K562 (cell line): ENCODE results near the gene WDR31. TPM values are rescaled to one million over a fixed set of nuclear protein-coding genes. Genes with fewer than 3 reads are reported as not detected.

ENCODE experiments used
- ATAC-seq: fragments of 200-7000 bp; cut with Tn5 transposase; 3 replicates; pipeline ENCODE4 v1.9.1; 2020; ENCODE audit warnings: moderate library complexity
- BruUV-seq: library from RNA; stranded (reverse); fragments of 400-500 nt; replicated peaks from 2 replicates; lab custom pipeline; 2021; lab: Mats Ljungman, UMichigan
- CTCF ChIA-PET: fragments of 300-600 bp; formaldehyde crosslinking; extraction: SDS; loops from one replicate; lab custom pipeline; 2021; ENCODE audit warnings: low intra/inter-chr PET ratio; lab: Yijun Ruan, JAX
- POLR2A ChIA-PET: fragments of 300-600, 350-650 bp; sonication (Branson Sonifier 250); formaldehyde crosslinking; extraction: SDS; loops from one replicate; lab custom pipeline; 2021; ENCODE audit warnings: antibody characterized with exemption, inconsistent platforms; lab: Yijun Ruan, JAX
- DNase-seq, 4 experiments: peaks; one replicate each; pipeline versions ENCODE4 v3.0.0 to v3.0.0-alpha.2; 2011 to 2018; ENCODE audit warnings: low spot score in 3 of 4, mixed read lengths in 3 of 4; ENCODE audit errors: extremely low read depth in 1 of 4
- FAIRE-seq: peaks from 2 replicates; lab custom pipeline; 2011; peaks lifted over from hg19 to GRCh38; lab: Jason Lieb, UNC
- H2AFZ ChIP-seq: 2 replicates; pipeline ENCODE4 v1.6.0; 2011; ENCODE audit warnings: low read depth, low read length, control low read depth, inconsistent platforms
- H3K27ac ChIP-seq: fragments of 200-600 bp; 3 replicates; pipeline ENCODE4 v1.8.0; 2011; ENCODE audit warnings: low read depth, mild to moderate bottlenecking, control low read depth, inconsistent platforms, low read length, moderate library complexity, mixed read lengths; ENCODE audit errors: extremely low read depth
- H3K27me3 ChIP-seq, 2 experiments: fragments of 300-600 bp in 1 of 2; 2 replicates in 1 of 2; 3 replicates in 1 of 2; pipeline versions ENCODE4 v1.6.0 to v1.8.0; 2011; ENCODE audit warnings: inconsistent platforms in 2 of 2, low read length in 2 of 2, mild to moderate bottlenecking in 1 of 2, mixed read lengths in 1 of 2, moderate library complexity in 1 of 2; ENCODE audit not compliant: control insufficient read depth in 2 of 2, insufficient read depth in 2 of 2
- H3K36me3 ChIP-seq: fragments of 300-600 bp; 3 replicates; pipeline ENCODE4 v1.8.0; 2011; ENCODE audit warnings: mild to moderate bottlenecking, low read length, inconsistent platforms; ENCODE audit not compliant: control insufficient read depth, insufficient read depth
- H3K4me1 ChIP-seq, 2 experiments: fragments of 200-600 bp in 1 of 2; replicated peaks in 1 of 2; 2 replicates in 1 of 2; 3 replicates in 1 of 2; pipeline versions ENCODE4 v1.5.1 to v1.8.0; 2011; ENCODE audit warnings: inconsistent platforms in 2 of 2, low read length in 2 of 2, mild to moderate bottlenecking in 1 of 2, mixed read lengths in 1 of 2, moderate library complexity in 1 of 2; ENCODE audit not compliant: control insufficient read depth in 2 of 2, insufficient read depth in 2 of 2
- H3K4me2 ChIP-seq: 2 replicates; pipeline ENCODE4 v1.6.1; 2011; ENCODE audit warnings: low read length, control low read depth, inconsistent platforms, mixed read lengths; ENCODE audit not compliant: insufficient read depth
- H3K4me3 ChIP-seq: fragments of 200-600 bp; sonication (generic), shearing (Covaris generic); 2 replicates; pipeline ENCODE4 v1.5.1; 2016; ENCODE audit warnings: control low read depth, inconsistent platforms
- H3K79me2 ChIP-seq: fragments of 200-600 bp; 3 replicates; pipeline ENCODE4 v1.8.0; 2011; ENCODE audit warnings: low read length, inconsistent platforms; ENCODE audit not compliant: control insufficient read depth, insufficient read depth
- H3K9ac ChIP-seq, 2 experiments: 2 replicates each; pipeline versions ENCODE4 v1.6.0 to v1.6.1; 2011; ENCODE audit warnings: low read depth in 2 of 2, low read length in 2 of 2, control low read depth in 1 of 2, inconsistent platforms in 1 of 2, mild to moderate bottlenecking in 1 of 2, mixed read lengths in 1 of 2; ENCODE audit not compliant: insufficient read depth in 1 of 2
- H3K9me1 ChIP-seq: one replicate; pipeline ENCODE4 v1.6.0; 2011; ENCODE audit warnings: inconsistent platforms, mild to moderate bottlenecking, low read length, moderate library complexity; ENCODE audit not compliant: control insufficient read depth, insufficient read depth
- H3K9me3 ChIP-seq: replicated peaks from 2 replicates; pipeline ENCODE4 v1.5.1; 2011; ENCODE audit warnings: low read depth, low read length, inconsistent platforms; ENCODE audit not compliant: control insufficient read depth, insufficient read depth
- H4K20me1 ChIP-seq: replicated peaks from 2 replicates; pipeline ENCODE4 v1.6.1; 2011; ENCODE audit warnings: low read length, inconsistent platforms, mixed read lengths; ENCODE audit not compliant: control insufficient read depth, insufficient read depth
- NR2C2 ChIP-seq, 2 experiments: fragments of 200-800 bp in 1 of 2; sonication (Bioruptor generic) in 1 of 2; sonication (generic) in 1 of 2; formaldehyde crosslinking in 1 of 2; IDR thresholded peaks; 2 replicates each; pipeline versions ENCODE4 v1.6.1 to v1.8.0; 2016 to 2022; ENCODE audit warnings: mild to moderate bottlenecking in 1 of 2, missing compliant biosample characterization in 1 of 2, missing genetic modification characterization in 1 of 2, missing genetic modification reagents in 1 of 2
- RBM25 ChIP-seq: fragments of 200-400 bp; formaldehyde crosslinking; IDR thresholded peaks from 2 replicates; pipeline ENCODE4 v1.6.1; 2018; ENCODE audit warnings: low read length, low read depth, moderate library complexity; ENCODE audit not compliant: severe bottlenecking
- SMARCA4 ChIP-seq: fragments of 450-650 bp; IDR thresholded peaks from 2 replicates; pipeline ENCODE4 v1.6.1; 2016
- ZNF121 ChIP-seq: sonication (generic); formaldehyde crosslinking; conservative IDR thresholded peaks from 2 replicates; pipeline ENCODE4 v1.8.0; 2022; ENCODE audit warnings: missing genetic modification reagents
- WGBS: fragments of 100-300 bp; shearing (Covaris generic); methylation state at CpG from one replicate; pipeline ENCODE4 v1.1.6; 2016; ENCODE audit warnings: low coverage, mixed read lengths; ENCODE audit not compliant: insufficient coverage; ENCODE audit errors: missing lambda C conversion rate; 5-methylcytosine and 5-hydroxymethylcytosine counted together
- in situ Hi-C: fragments of 300-500 bp; cut with MboI; formaldehyde crosslinking; loops from 4 replicates; pipeline ENCODE4 v1.15.0; 2018; ENCODE audit warnings: inconsistent platforms, mixed read lengths
- intact Hi-C: fragments of 100-400 bp; cut with micrococcal nuclease; formaldehyde crosslinking; loops from 2 replicates; pipeline ENCODE4 v1.14.2; 2022
- polyA plus RNA-seq, 8 experiments: library from polyadenylated mRNA; depleted of rRNA in 4 of 8; stranded (reverse) in 5 of 8; unstranded in 3 of 8; fragments of >200 nt; fragmentation: Nextera tagmentation in 2 of 8; fragmentation: Illumina TruSeq in 1 of 8; extraction: Ambion mirVana in 2 of 8; extraction: Trizol in 1 of 8; gene quantifications; 2 replicates each; pipeline versions ENCODE4 v1.2.1 to v1.2.3, GENCODE V29; 2011 to 2014; ENCODE audit warnings: inconsistent platforms in 1 of 8, missing spikeins in 1 of 8
- total RNA-seq, 7 experiments: library from RNA; depleted of rRNA in 6 of 7; stranded (reverse); fragments of >200 nt in 6 of 7; fragmentation: Illumina TruSeq in 2 of 7; extraction: Trizol in 2 of 7; gene quantifications; 2 replicates each; pipeline versions ENCODE4 v1.2.1 to v1.2.3, GENCODE V29; 2011 to 2021; ENCODE audit warnings: low replicate concordance in 1 of 7
- TF ChIP-seq, protein P1 (sequence below): fragments of 200-600 bp; sonication (generic); IDR thresholded peaks from one replicate; pipeline ENCODE4 v1.6.1; 2012; ENCODE audit warnings: mild to moderate bottlenecking, low read depth, low read length, inconsistent platforms

The WDR31 gene
- total and polyA plus RNA-seq, 9 of the 15 experiments (the other 6 are each of a cell fraction or from before 2014, with no cell fraction given): 0.35 to 1.8 (median 0.95) TPM

DNA sequence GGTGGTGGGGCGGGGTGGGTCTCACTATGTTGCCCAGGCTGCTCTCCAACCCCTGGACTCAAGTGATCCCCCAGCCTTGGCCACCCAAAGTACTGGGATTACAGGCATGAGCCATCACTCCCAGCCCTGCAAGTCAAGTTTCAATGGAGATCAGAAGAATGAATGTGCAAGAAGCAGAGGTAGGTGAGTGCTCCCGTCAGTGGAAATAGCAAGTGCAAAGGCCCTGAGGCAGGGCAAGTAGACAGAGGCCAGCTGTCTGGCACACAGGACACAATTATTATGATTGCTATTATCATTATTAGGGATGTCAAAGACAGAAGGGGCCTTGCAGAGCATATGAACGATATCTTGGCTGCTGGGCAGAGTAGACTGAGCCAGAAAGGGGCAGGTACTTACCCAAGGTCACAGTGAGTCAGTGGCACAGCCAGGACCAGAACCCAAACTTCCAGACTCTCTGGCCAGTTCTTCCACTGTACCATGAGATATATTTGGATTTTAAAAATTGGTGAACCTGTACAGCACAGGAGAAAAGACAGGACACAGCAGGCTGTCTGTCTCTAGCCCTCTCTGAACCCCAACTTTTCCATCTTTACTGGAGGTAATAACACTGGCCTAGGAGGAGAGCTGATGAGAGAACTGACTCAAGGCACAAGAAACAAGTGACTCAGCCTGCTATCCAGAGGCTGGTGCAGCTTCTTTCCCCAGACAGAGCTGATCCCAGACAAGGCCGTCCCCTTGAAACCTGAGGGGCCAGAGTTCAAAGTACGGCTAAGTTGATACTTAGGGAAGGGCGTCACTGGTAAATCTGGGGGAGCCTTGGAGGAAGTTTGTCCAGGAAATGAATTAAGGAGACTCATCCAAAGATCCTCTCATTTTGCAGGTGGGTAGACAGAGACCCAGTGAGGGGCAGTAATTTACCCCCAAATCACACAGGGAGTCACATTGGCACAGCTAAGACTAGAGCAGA, 35.3 kb upstream of the WDR31 start:
- Histone ChIP-seq H3K27me3 (no peaks in the 10 kb centered on the region), H3K9me3 (no peaks in the 10 kb centered on the region), H4K20me1 (no peaks in the 10 kb centered on the region; the same call in none of the 2 replicates), H3K4me1 (peaks cover 20 to 26% of the 10 kb centered on the region in 2 experiments; a peak in 4 of 5 replicates), H3K79me2 (peaks cover 8% of the 10 kb centered on the region; the same call in 2 of the 3 replicates), H3K9ac (no peak overlapping the region; a peak in 1 of 4 replicates), H3K36me3 (peaks cover 28% of the 10 kb centered on the region), H3K27ac (no peak overlapping the region), H3K9me1 (no peaks in the 10 kb centered on the region), H2AFZ (no peak overlapping the region), H3K4me2 (peak overlapping the region; percentile 39), H3K4me3 (peak overlapping the region; percentile 87; the same call in 1 of the 2 replicates)
- in situ Hi-C loops: no loop called here
- WGBS: 70% methylated on average over 6 of the region's 6 CpGs
- ChIA-PET CTCF (no interaction called here), POLR2A (interaction anchor here (0.7 kb wide), 1 partner anchor 101 kb away, joined by 3 read pairs; no protein-coding TSS in a partner anchor)
- FAIRE-seq (no peak), DNase-seq (peak in 1 of 4 experiments; percentile 37), ATAC-seq (no peak)
- TF ChIP-seq RBM25 (peak; percentile 89), NR2C2 (CRISPR knock-in tag; IDR thresholded peaks at IDR 0.05) (no peak), NR2C2 (tag; IDR thresholded peaks at IDR 0.05) (peak; percentile 23; the same call in 1 of the 2 replicates), ZNF121 (CRISPR knock-in tag) (peak; percentile 53; the same call in 1 of the 2 replicates), SMARCA4 (no peak)
- TF ChIP-seq, protein P1, sequence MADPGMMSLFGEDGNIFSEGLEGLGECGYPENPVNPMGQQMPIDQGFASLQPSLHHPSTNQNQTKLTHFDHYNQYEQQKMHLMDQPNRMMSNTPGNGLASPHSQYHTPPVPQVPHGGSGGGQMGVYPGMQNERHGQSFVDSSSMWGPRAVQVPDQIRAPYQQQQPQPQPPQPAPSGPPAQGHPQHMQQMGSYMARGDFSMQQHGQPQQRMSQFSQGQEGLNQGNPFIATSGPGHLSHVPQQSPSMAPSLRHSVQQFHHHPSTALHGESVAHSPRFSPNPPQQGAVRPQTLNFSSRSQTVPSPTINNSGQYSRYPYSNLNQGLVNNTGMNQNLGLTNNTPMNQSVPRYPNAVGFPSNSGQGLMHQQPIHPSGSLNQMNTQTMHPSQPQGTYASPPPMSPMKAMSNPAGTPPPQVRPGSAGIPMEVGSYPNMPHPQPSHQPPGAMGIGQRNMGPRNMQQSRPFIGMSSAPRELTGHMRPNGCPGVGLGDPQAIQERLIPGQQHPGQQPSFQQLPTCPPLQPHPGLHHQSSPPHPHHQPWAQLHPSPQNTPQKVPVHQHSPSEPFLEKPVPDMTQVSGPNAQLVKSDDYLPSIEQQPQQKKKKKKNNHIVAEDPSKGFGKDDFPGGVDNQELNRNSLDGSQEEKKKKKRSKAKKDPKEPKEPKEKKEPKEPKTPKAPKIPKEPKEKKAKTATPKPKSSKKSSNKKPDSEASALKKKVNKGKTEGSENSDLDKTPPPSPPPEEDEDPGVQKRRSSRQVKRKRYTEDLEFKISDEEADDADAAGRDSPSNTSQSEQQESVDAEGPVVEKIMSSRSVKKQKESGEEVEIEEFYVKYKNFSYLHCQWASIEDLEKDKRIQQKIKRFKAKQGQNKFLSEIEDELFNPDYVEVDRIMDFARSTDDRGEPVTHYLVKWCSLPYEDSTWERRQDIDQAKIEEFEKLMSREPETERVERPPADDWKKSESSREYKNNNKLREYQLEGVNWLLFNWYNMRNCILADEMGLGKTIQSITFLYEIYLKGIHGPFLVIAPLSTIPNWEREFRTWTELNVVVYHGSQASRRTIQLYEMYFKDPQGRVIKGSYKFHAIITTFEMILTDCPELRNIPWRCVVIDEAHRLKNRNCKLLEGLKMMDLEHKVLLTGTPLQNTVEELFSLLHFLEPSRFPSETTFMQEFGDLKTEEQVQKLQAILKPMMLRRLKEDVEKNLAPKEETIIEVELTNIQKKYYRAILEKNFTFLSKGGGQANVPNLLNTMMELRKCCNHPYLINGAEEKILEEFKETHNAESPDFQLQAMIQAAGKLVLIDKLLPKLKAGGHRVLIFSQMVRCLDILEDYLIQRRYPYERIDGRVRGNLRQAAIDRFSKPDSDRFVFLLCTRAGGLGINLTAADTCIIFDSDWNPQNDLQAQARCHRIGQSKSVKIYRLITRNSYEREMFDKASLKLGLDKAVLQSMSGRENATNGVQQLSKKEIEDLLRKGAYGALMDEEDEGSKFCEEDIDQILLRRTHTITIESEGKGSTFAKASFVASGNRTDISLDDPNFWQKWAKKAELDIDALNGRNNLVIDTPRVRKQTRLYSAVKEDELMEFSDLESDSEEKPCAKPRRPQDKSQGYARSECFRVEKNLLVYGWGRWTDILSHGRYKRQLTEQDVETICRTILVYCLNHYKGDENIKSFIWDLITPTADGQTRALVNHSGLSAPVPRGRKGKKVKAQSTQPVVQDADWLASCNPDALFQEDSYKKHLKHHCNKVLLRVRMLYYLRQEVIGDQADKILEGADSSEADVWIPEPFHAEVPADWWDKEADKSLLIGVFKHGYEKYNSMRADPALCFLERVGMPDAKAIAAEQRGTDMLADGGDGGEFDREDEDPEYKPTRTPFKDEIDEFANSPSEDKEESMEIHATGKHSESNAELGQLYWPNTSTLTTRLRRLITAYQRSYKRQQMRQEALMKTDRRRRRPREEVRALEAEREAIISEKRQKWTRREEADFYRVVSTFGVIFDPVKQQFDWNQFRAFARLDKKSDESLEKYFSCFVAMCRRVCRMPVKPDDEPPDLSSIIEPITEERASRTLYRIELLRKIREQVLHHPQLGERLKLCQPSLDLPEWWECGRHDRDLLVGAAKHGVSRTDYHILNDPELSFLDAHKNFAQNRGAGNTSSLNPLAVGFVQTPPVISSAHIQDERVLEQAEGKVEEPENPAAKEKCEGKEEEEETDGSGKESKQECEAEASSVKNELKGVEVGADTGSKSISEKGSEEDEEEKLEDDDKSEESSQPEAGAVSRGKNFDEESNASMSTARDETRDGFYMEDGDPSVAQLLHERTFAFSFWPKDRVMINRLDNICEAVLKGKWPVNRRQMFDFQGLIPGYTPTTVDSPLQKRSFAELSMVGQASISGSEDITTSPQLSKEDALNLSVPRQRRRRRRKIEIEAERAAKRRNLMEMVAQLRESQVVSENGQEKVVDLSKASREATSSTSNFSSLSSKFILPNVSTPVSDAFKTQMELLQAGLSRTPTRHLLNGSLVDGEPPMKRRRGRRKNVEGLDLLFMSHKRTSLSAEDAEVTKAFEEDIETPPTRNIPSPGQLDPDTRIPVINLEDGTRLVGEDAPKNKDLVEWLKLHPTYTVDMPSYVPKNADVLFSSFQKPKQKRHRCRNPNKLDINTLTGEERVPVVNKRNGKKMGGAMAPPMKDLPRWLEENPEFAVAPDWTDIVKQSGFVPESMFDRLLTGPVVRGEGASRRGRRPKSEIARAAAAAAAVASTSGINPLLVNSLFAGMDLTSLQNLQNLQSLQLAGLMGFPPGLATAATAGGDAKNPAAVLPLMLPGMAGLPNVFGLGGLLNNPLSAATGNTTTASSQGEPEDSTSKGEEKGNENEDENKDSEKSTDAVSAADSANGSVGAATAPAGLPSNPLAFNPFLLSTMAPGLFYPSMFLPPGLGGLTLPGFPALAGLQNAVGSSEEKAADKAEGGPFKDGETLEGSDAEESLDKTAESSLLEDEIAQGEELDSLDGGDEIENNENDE: no peak
- BruUV-seq: TSS peak; percentile 75
- intact Hi-C loops: loop anchor here (2.0 kb wide), 1 partner anchor 67 kb away; no protein-coding TSS in a partner anchor
